ENCODE data around the gene FAM210A. TPM values are rescaled to one million over a fixed set of nuclear protein-coding genes. Genes with fewer than 3 reads are reported as not detected.
"Not testable (repeated sequence)": the region's sequence is repeated elsewhere in the genome, so short reads cannot be mapped to it uniquely, and the experiment has no call there.

Gene FAM210A
- total RNA-seq, 1 donor from 2014 or later = 15.4 TPM

- TF ChIP-seq CTCF (IDR thresholded peaks at IDR 0.05; ENCODE audit: unreplicated experiment) = no peak
- Mint-ChIP-seq H3K27ac (ENCODE audit: unreplicated experiment) (no peak overlapping the region), H3K4me3 (ENCODE audit: unreplicated experiment) (no peak overlapping the region), H3K9me3 (ENCODE audit: unreplicated experiment) (peaks cover 14% of the 10 kb centered on the region), H3K4me1 (ENCODE audit: unreplicated experiment) (peaks cover 5% of the 10 kb centered on the region), H3K27me3 (ENCODE audit: unreplicated experiment) (no peaks in the 10 kb centered on the region), H3K36me3 (ENCODE audit: low read depth, unreplicated experiment) (peaks cover 8% of the 10 kb centered on the region)
- DNase-seq (ENCODE audit: low spot score) = no peak
Measured at GRCh38 chr18:13710414-13710831, 15.9 kb downstream of the FAM210A start.

- Mint-ChIP-seq H3K36me3 (ENCODE audit: low read depth, unreplicated experiment) (peaks cover 26% of the 10 kb centered on the region), H3K9me3 (ENCODE audit: unreplicated experiment) (peaks cover 22% of the 10 kb centered on the region)
Measured at GRCh38 chr18:13703899-13704298, 22.5 kb downstream of the FAM210A start.

GRCh38 chr18:13700153-13700552 lies 26.2 kb downstream of the FAM210A start:
- Mint-ChIP-seq H3K4me3 (ENCODE audit: unreplicated experiment) (no peak overlapping the region), H3K27ac (ENCODE audit: unreplicated experiment) (no peak overlapping the region), H3K4me1 (ENCODE audit: unreplicated experiment) (no peaks in the 10 kb centered on the region), H3K9me3 (ENCODE audit: unreplicated experiment) (peaks cover 12% of the 10 kb centered on the region), H3K36me3 (ENCODE audit: low read depth, unreplicated experiment) (peaks cover 24% of the 10 kb centered on the region), H3K27me3 (ENCODE audit: unreplicated experiment) (peaks cover 6% of the 10 kb centered on the region)
- no peak for TF ChIP-seq CTCF (IDR thresholded peaks at IDR 0.05; ENCODE audit: unreplicated experiment)
- no peak for DNase-seq (ENCODE audit: low spot score)

More at GRCh38 chr18:13703899-13704298, 22.5 kb downstream of the FAM210A start:
- Mint-ChIP-seq H3K27ac (ENCODE audit: unreplicated experiment) (no peak overlapping the region), H3K4me3 (ENCODE audit: unreplicated experiment) (no peak overlapping the region), H3K27me3 (ENCODE audit: unreplicated experiment) (no peaks in the 10 kb centered on the region), H3K4me1 (ENCODE audit: unreplicated experiment) (no peaks in the 10 kb centered on the region)
- TF ChIP-seq CTCF (IDR thresholded peaks at IDR 0.05; ENCODE audit: unreplicated experiment) = no peak
- no peak for DNase-seq (ENCODE audit: low spot score)

- no peak for TF ChIP-seq CTCF (IDR thresholded peaks at IDR 0.05; ENCODE audit: unreplicated experiment)
- no peak overlapping the region for H3K27ac Mint-ChIP-seq (ENCODE audit: unreplicated experiment)
- peaks cover 9% of the 10 kb centered on the region for H3K9me3 Mint-ChIP-seq (ENCODE audit: unreplicated experiment)
- no peak overlapping the region for H3K4me3 Mint-ChIP-seq (ENCODE audit: unreplicated experiment)
- H3K36me3 Mint-ChIP-seq (ENCODE audit: low read depth, unreplicated experiment) = peaks cover 15% of the 10 kb centered on the region
- peaks cover 6% of the 10 kb centered on the region for H3K27me3 Mint-ChIP-seq (ENCODE audit: unreplicated experiment)
- no peaks in the 10 kb centered on the region for H3K4me1 Mint-ChIP-seq (ENCODE audit: unreplicated experiment)
- DNase-seq (ENCODE audit: low spot score) = no peak
Measured at GRCh38 chr18:13696961-13697360, 29.4 kb downstream of the FAM210A start.

- H3K27me3 Mint-ChIP-seq (ENCODE audit: unreplicated experiment); H3K9me3 Mint-ChIP-seq (ENCODE audit: unreplicated experiment); H3K27ac Mint-ChIP-seq (ENCODE audit: unreplicated experiment); H3K4me3 Mint-ChIP-seq (ENCODE audit: unreplicated experiment); H3K4me1 Mint-ChIP-seq (ENCODE audit: unreplicated experiment); DNase-seq (ENCODE audit: low spot score): not testable (repeated sequence)
- H3K36me3 Mint-ChIP-seq (ENCODE audit: low read depth, unreplicated experiment) = peaks cover 12% of the 10 kb centered on the region
Measured at GRCh38 chr18:13695337-13695736, 31.0 kb downstream of the FAM210A start.

- not testable (repeated sequence) for H3K4me3 Mint-ChIP-seq (ENCODE audit: unreplicated experiment); H3K27me3 Mint-ChIP-seq (ENCODE audit: unreplicated experiment); H3K9me3 Mint-ChIP-seq (ENCODE audit: unreplicated experiment); DNase-seq (ENCODE audit: low spot score); H3K27ac Mint-ChIP-seq (ENCODE audit: unreplicated experiment); H3K4me1 Mint-ChIP-seq (ENCODE audit: unreplicated experiment)
- H3K36me3 Mint-ChIP-seq (ENCODE audit: low read depth, unreplicated experiment) = peaks cover 21% of the 10 kb centered on the region
Measured at GRCh38 chr18:13690060-13690459, 36.3 kb downstream of the FAM210A start.
